GM12878 (cell line): ENCODE data around the gene LRRC56. TPM values are rescaled to one million over a fixed set of nuclear protein-coding genes. Genes with fewer than 3 reads are reported as not detected.
A peak's percentile ranks its signal among the peaks of the same experiment; 100 is the strongest.

Source experiments
- ATAC-seq: fragments of 200-7000 bp; cut with Tn5 transposase; 3 replicates; pipeline ENCODE4 v1.9.1; 2020; ENCODE audit warnings: mild to moderate bottlenecking, moderate library complexity
- BruUV-seq: library from RNA; stranded (reverse); fragments of 400-500 nt; replicated peaks from 2 replicates; lab custom pipeline; 2021; lab: Mats Ljungman, UMichigan
- CTCF ChIA-PET: fragments of 300-600 bp; sonication (Branson Sonifier 250); formaldehyde crosslinking; extraction: SDS; loops from one replicate; lab custom pipeline; 2021; ENCODE audit warnings: inconsistent platforms; lab: Yijun Ruan, JAX
- POLR2A ChIA-PET: fragments of 350-600 bp; formaldehyde crosslinking; extraction: SDS; loops from one replicate; lab custom pipeline; 2021; ENCODE audit warnings: inconsistent platforms; lab: Charles Lee
- RAD21 ChIA-PET: fragments of 300-600 bp; sonication (Branson Sonifier 250); formaldehyde crosslinking; loops from one replicate; lab custom pipeline; 2023; ENCODE audit warnings: antibody characterized with exemption; ENCODE audit not compliant: unreplicated experiment; lab: Charles Lee
- SMC1A ChIA-PET: fragments of 300-600 bp; sonication (Branson Sonifier 250); formaldehyde crosslinking; loops from one replicate; lab custom pipeline; 2023; ENCODE audit not compliant: unreplicated experiment, uncharacterized antibody; lab: Charles Lee
- DNase-seq: peaks from one replicate; pipeline ENCODE4 v3.0.0-alpha.2; 2011; ENCODE audit warnings: low read depth, low spot score
- FAIRE-seq: peaks from 3 replicates; lab custom pipeline; 2011; peaks lifted over from hg19 to GRCh38; lab: Jason Lieb, UNC
- H2AFZ ChIP-seq: 2 replicates; pipeline ENCODE4 v1.6.0; 2011; ENCODE audit warnings: low read depth, low read length, control low read depth; ENCODE audit not compliant: control insufficient read depth
- H3K27ac ChIP-seq: 2 replicates; pipeline ENCODE4 v1.5.1; 2011; ENCODE audit warnings: control low read depth; ENCODE audit not compliant: control insufficient read depth, insufficient read depth
- H3K27me3 ChIP-seq, 2 experiments: replicated peaks in 1 of 2; 2 replicates each; pipeline versions ENCODE4 v1.6.0 to v1.6.1; 2011; ENCODE audit warnings: low read length in 1 of 2; ENCODE audit not compliant: control insufficient read depth in 2 of 2, insufficient read depth in 2 of 2
- H3K36me3 ChIP-seq, 2 experiments: 2 replicates each; pipeline ENCODE4 v1.5.1; 2011; ENCODE audit warnings: low read length in 1 of 2; ENCODE audit not compliant: control insufficient read depth in 2 of 2, insufficient read depth in 2 of 2
- H3K4me1 ChIP-seq: 2 replicates; pipeline ENCODE4 v1.6.1; 2011; ENCODE audit warnings: mild to moderate bottlenecking, low read length, moderate library complexity, mixed read lengths; ENCODE audit not compliant: control insufficient read depth, insufficient read depth
- H3K4me2 ChIP-seq: 2 replicates; pipeline ENCODE4 v1.6.0; 2011; ENCODE audit warnings: control low read depth; ENCODE audit not compliant: control insufficient read depth, insufficient read depth
- H3K4me3 ChIP-seq: fragments of 200-600 bp; sonication (generic); 2 replicates; pipeline ENCODE4 v1.5.1; 2016
- H3K79me2 ChIP-seq: 2 replicates; pipeline ENCODE4 v1.6.0; 2011; ENCODE audit warnings: low read length; ENCODE audit not compliant: control insufficient read depth, insufficient read depth
- H3K9ac ChIP-seq: 2 replicates; pipeline ENCODE4 v1.8.0; 2011; ENCODE audit warnings: low read length, control low read depth, mixed read lengths; ENCODE audit not compliant: control insufficient read depth, insufficient read depth
- H3K9me3 ChIP-seq: replicated peaks from 3 replicates; pipeline ENCODE4 v1.5.1; 2011; ENCODE audit warnings: mild to moderate bottlenecking, low read length; ENCODE audit not compliant: control insufficient read depth, insufficient read depth
- H4K20me1 ChIP-seq: 2 replicates; pipeline ENCODE4 v1.6.0; 2011; ENCODE audit not compliant: control insufficient read depth, insufficient read depth
- ASH2L ChIP-seq: fragments of 300-600, 200-600 bp; sonication (generic); IDR thresholded peaks from 2 replicates; pipeline ENCODE4 v1.6.1; 2017; ENCODE audit warnings: low read depth, mild to moderate bottlenecking, borderline replicate concordance
- FOXK2 ChIP-seq: fragments of 450-650 bp; IDR thresholded peaks from 2 replicates; pipeline ENCODE4 v1.6.1; 2017; ENCODE audit warnings: mild to moderate bottlenecking, moderate library complexity
- MYB ChIP-seq: fragments of 150-350 bp; IDR thresholded peaks from 2 replicates; pipeline ENCODE4 v1.6.1; 2014; ENCODE audit warnings: mild to moderate bottlenecking, low read depth, low read length, borderline replicate concordance
- POLR2AphosphoS2 ChIP-seq: IDR thresholded peaks from 2 replicates; pipeline ENCODE4 v1.6.1; 2011; ENCODE audit warnings: low read depth, mild to moderate bottlenecking, low read length, improper control_type of control experiment, moderate library complexity
- PRDM15 ChIP-seq: fragments of 450-650 bp; formaldehyde crosslinking; IDR thresholded peaks from 2 replicates; pipeline ENCODE4 v1.4.0; 2020; ENCODE audit warnings: mild to moderate bottlenecking, moderate library complexity
- RCOR1 ChIP-seq: conservative IDR thresholded peaks from 2 replicates; pipeline ENCODE4 v1.6.1; 2012; ENCODE audit warnings: low read depth, low read length, improper control_type of control experiment
- SIN3A ChIP-seq: IDR thresholded peaks from 2 replicates; pipeline ENCODE4 v1.6.1; 2012; ENCODE audit warnings: low read depth, low read length, improper control_type of control experiment
- SRF ChIP-seq, 2 experiments: IDR thresholded peaks; 2 replicates each; pipeline ENCODE4 v1.6.1; 2011; ENCODE audit warnings: low read depth in 2 of 2, low read length in 2 of 2, mild to moderate bottlenecking in 1 of 2, moderate library complexity in 1 of 2
- SUPT20H ChIP-seq: IDR thresholded peaks from 2 replicates; pipeline ENCODE4 v1.6.1; 2011; ENCODE audit warnings: low read depth, mild to moderate bottlenecking, low read length, moderate library complexity, borderline replicate concordance; ENCODE audit not compliant: control insufficient read depth
- ZBED1 ChIP-seq: IDR thresholded peaks from 2 replicates; pipeline ENCODE4 v1.6.1; 2016; ENCODE audit warnings: borderline replicate concordance
- WGBS: methylation state at CpG from one replicate; pipeline ENCODE4 v1.1.6; 2016; ENCODE audit warnings: low lambda C conversion rate; ENCODE audit not compliant: insufficient replicate concordance, insufficient coverage; ENCODE audit errors: missing lambda C conversion rate; 5-methylcytosine and 5-hydroxymethylcytosine counted together
- in situ Hi-C: fragments of 300-500 bp; cut with MboI; formaldehyde crosslinking; loops from 9 replicates; pipeline ENCODE4 v1.14.3; 2018; ENCODE audit warnings: mixed read lengths
- intact Hi-C: fragments of 100-400 bp; cut with micrococcal nuclease; formaldehyde crosslinking; loops from one replicate; pipeline ENCODE4 v1.14.2; 2022; ENCODE audit not compliant: unreplicated experiment
- polyA plus RNA-seq, 11 experiments: library from polyadenylated mRNA; depleted of rRNA in 4 of 11; unstranded in 6 of 11; stranded (reverse) in 5 of 11; fragments of >200 nt; fragmentation: Nextera tagmentation in 4 of 11; fragmentation: Illumina TruSeq in 1 of 11; extraction: Ambion mirVana in 4 of 11; extraction: Trizol in 1 of 11; gene quantifications; 1 replicate in 1 of 11; 2 replicates in 10 of 11; pipeline versions ENCODE4 v1.2.1 to v1.2.3, GENCODE V29; 2011 to 2016; ENCODE audit warnings: inconsistent platforms in 2 of 11, missing spikeins in 2 of 11, low read depth in 1 of 11
- total RNA-seq, 4 experiments: library from RNA; depleted of rRNA in 3 of 4; stranded (reverse); fragments of >200 nt in 3 of 4; fragmentation: Illumina TruSeq in 1 of 4; extraction: Trizol in 1 of 4; gene quantifications; 2 replicates each; pipeline versions ENCODE4 v1.2.1 to v1.2.3, GENCODE V29; 2013 to 2021
- TF ChIP-seq, protein P1 (sequence below): IDR thresholded peaks from 2 replicates; pipeline ENCODE4 v1.6.1; 2011; ENCODE audit warnings: borderline replicate concordance, low read depth, mild to moderate bottlenecking, moderate library complexity, low read length; ENCODE audit not compliant: insufficient read depth, poor library complexity, severe bottlenecking

The LRRC56 gene
- total and polyA plus RNA-seq, 10 of the 15 experiments (the other 5 are each of a cell fraction or from before 2014, with no cell fraction given): 0.02 to 1.9 (median 0.75) TPM; not detected in 1

DNA sequence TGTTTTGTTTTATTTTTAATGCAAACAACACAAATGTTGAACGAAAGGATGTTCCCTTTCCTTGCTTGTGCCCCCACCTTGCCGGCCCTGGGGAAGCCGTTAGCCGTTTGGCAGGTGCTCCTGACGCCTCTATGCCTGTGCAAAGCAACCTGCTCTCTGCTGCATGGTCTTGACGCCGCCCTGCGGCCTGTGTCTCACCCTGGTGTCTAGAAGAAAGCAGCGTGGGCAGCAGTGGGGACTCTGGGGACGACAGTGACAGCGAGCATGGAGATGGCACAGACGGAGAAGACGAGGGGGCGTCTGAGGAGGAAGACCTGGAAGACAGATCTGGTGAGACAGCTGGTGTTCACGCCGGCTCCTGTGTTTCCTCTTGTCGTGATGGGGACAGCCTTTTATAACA is 44.4 kb downstream of the LRRC56 start:
- RAD21 ChIA-PET: no interaction called here
- FAIRE-seq (no peak), DNase-seq (no peak), ATAC-seq (no peak)
- BruUV-seq: TSS peak; percentile 49
- CTCF ChIA-PET: interaction anchor here (0.6 kb wide), 1 partner anchor 32 kb away, joined by 3 read pairs; no protein-coding TSS in a partner anchor
- in situ Hi-C loops (no loop called here), intact Hi-C loops (no loop called here)
- Histone ChIP-seq H3K9me3 (no peaks in the 10 kb centered on the region), H3K9ac (no peak overlapping the region), H3K4me2 (no peak overlapping the region), H3K4me3 (no peak overlapping the region), H3K36me3 (peaks cover 9 to 23% of the 10 kb centered on the region in 2 experiments), H3K27ac (no peak overlapping the region), H3K4me1 (peaks cover 12% of the 10 kb centered on the region), H4K20me1 (peaks cover 28% of the 10 kb centered on the region), H2AFZ (no peak overlapping the region), H3K27me3 (no peaks in the 10 kb centered on the region), H3K79me2 (peaks cover 49% of the 10 kb centered on the region)
- POLR2A ChIA-PET: no interaction called here
- 95% methylated on average over 17 of the region's 17 CpGs for WGBS
- SMC1A ChIA-PET: no interaction called here
- TF ChIP-seq SUPT20H (no peak), ZBED1 (no peak), PRDM15 (CRISPR knock-in tag) (no peak), SIN3A (no peak), SRF (IDR thresholded peaks at IDR 0.05; ENCODE audit: low read depth in 2 of 2, low read length in 2 of 2) (no peak), POLR2AphosphoS2 (no peak), MYB (no peak), RCOR1 (no peak), FOXK2 (no peak), ASH2L (no peak)
- TF ChIP-seq, protein P1, sequence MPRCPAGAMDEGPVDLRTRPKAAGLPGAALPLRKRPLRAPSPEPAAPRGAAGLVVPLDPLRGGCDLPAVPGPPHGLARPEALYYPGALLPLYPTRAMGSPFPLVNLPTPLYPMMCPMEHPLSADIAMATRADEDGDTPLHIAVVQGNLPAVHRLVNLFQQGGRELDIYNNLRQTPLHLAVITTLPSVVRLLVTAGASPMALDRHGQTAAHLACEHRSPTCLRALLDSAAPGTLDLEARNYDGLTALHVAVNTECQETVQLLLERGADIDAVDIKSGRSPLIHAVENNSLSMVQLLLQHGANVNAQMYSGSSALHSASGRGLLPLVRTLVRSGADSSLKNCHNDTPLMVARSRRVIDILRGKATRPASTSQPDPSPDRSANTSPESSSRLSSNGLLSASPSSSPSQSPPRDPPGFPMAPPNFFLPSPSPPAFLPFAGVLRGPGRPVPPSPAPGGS: no peak
